Spleen (tissue), 11 donors: ENCODE measurements around the gene CXCL14. TPM values are rescaled to one million over a fixed set of nuclear protein-coding genes. Genes with fewer than 3 reads are reported as not detected.
"Not testable (repeated sequence)": the region's sequence is repeated elsewhere in the genome, so short reads cannot be mapped to it uniquely, and the experiment has no call there.

Experiments used
- DNase-seq: peaks from one replicate; pipeline ENCODE4 v3.0.0-alpha.2; 2020
- H3K27ac ChIP-seq, 8 donors: fragments of 200-600 bp; sonication (generic) in 7 of 8; 1 replicate in 4 of 8; 2 replicates in 4 of 8; pipeline versions ENCODE4 v1.5.0 to v1.8.0; 2016 to 2021; ENCODE audit warnings: inconsistent platforms in 4 of 8, mild to moderate bottlenecking in 4 of 8, moderate library complexity in 1 of 8
- H3K27me3 ChIP-seq, 7 donors: fragments of 200-600 bp; sonication (generic) in 6 of 7; replicated peaks in 1 of 7; 1 replicate in 4 of 7; 2 replicates in 3 of 7; pipeline versions ENCODE4 v1.5.0 to v1.8.0; 2016 to 2021; ENCODE audit warnings: inconsistent platforms in 3 of 7, mild to moderate bottlenecking in 1 of 7
- H3K36me3 ChIP-seq, 6 donors: fragments of 200-600 bp; sonication (generic) in 5 of 6; 1 replicate in 4 of 6; 2 replicates in 2 of 6; pipeline versions ENCODE4 v1.5.0 to v1.8.0; 2016 to 2021; ENCODE audit warnings: inconsistent platforms in 2 of 6
- H3K4me1 ChIP-seq, 6 donors: fragments of 200-600 bp; sonication (generic) in 5 of 6; 1 replicate in 3 of 6; 2 replicates in 3 of 6; pipeline versions ENCODE4 v1.5.0 to v1.8.0; 2016 to 2021; ENCODE audit warnings: inconsistent platforms in 3 of 6
- H3K4me3 ChIP-seq, 8 donors: fragments of 200-600 bp; sonication (generic) in 7 of 8; 1 replicate in 4 of 8; 2 replicates in 4 of 8; pipeline versions ENCODE4 v1.5.0 to v1.8.0; 2016 to 2021; ENCODE audit warnings: inconsistent platforms in 4 of 8, mild to moderate bottlenecking in 4 of 8, moderate library complexity in 2 of 8
- H3K9me3 ChIP-seq, 8 donors: fragments of 200-600 bp; sonication (generic) in 7 of 8; 1 replicate in 4 of 8; 2 replicates in 4 of 8; pipeline versions ENCODE4 v1.5.0 to v1.8.0; 2016 to 2021; ENCODE audit warnings: inconsistent platforms in 4 of 8
- POLR2A ChIP-seq, 3 donors: fragments of 450-650 bp; IDR thresholded peaks; one replicate each; pipeline ENCODE4 v1.5.1; 2017; ENCODE audit warnings: antibody characterized with exemption in 3 of 3, mild to moderate bottlenecking in 1 of 3
- POLR2AphosphoS5 ChIP-seq, 3 donors: sonication (generic); formaldehyde crosslinking; IDR thresholded peaks; one replicate each; pipeline ENCODE4 v1.5.1; 2017; ENCODE audit warnings: antibody characterized with exemption in 3 of 3
- WGBS, 5 donors: extraction: QIAGEN DNeasy Blood & Tissue Kit in 3 of 5; methylation state at CpG; one replicate each; pipeline versions ENCODE4 v1.1.5 to v1.1.7; 2013 to 2018; 5-methylcytosine and 5-hydroxymethylcytosine counted together
- intact Hi-C: fragments of 100-400 bp; cut with DNase I; formaldehyde crosslinking; loops from one replicate; pipeline ENCODE4 v1.15.0; 2023; ENCODE audit warnings: low total_unique reads
- polyA plus RNA-seq, 3 donors: library from polyadenylated mRNA; stranded (reverse); fragments of 200-250 nt; gene quantifications; one replicate each; pipeline ENCODE4 v1.2.1, GENCODE V29; 2013
- total RNA-seq, 7 donors: library from RNA; depleted of rRNA in 3 of 7; stranded (reverse); fragments of >200 nt in 3 of 7; fragmentation: NEBNext Ultra II Directional in 4 of 7; extraction: Animal tissue kit (Norgen Biotek cat#: 25700) in 4 of 7; gene quantifications; one replicate each; pipeline versions ENCODE4 v1.1.0 to v1.2.1, GENCODE V29; 2016 to 2021
- TF ChIP-seq, protein P1 (sequence below), 11 experiments: fragments of 200-600 bp in 7 of 11; fragments of 450-650 bp in 4 of 11; sonication (generic) in 4 of 11; IDR thresholded peaks in 8 of 11; conservative IDR thresholded peaks in 3 of 11; 1 replicate in 7 of 11; 2 replicates in 4 of 11; pipeline versions ENCODE4 v1.4.0 to v1.8.0; 2016 to 2021; ENCODE audit warnings: antibody characterized with exemption in 11 of 11, inconsistent platforms in 4 of 11, mild to moderate bottlenecking in 1 of 11
- donor health status: healthy with polysubstance abuse.
- donor health status: DM: no; HTN: no; CAD: no; lungs with moderate emphysema.
- donor health status: DM: no; HTN: no; CAD: no.
- donor health status: Bipolar disorder and iron deficiency.
- donor health status: healthy.
- donor health status: DM: no; HTN: no; CAD: no.
- donor health status: DM: yes; HTN: yes; CAD: no.

CXCL14 gene
- total and polyA plus RNA-seq, 10 donors: 10.3 to 67.1 (median 43.5) TPM

DNA sequence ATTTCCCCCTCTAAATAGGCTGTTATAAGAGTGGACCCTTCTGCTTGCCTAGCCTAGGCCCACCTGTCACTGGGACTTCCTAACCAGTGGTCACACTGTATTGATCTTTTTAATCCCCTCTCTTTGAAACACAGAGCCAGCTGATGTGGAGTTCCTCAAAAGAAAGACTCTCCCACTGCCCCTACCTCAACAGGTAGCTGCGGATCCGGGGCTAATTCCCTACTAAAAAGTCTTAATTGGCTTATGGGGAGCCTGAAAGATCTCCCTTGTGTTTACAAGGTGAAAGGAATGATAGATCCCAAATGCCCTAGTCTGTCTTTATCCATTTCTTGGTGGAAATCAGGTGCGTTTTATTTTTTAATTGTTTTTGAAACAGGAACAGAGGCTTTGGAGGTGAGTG lies 45.0 kb downstream of the CXCL14 start:
- intact Hi-C loops: no loop called here
- Histone ChIP-seq H3K4me3 (no peak overlapping the region), H3K4me1 (peaks cover 0 to 22% (median 19%) of the 10 kb centered on the region in 6 donors), H3K27me3 (peaks cover 0 to 99% (median 60%) of the 10 kb centered on the region in 7 donors), H3K36me3 (no peaks in the 10 kb centered on the region), H3K9me3 (peaks cover 0 to 6% (median 0%) of the 10 kb centered on the region in 8 donors), H3K27ac (no peak overlapping the region)
- 18 to 23% (median 21%) methylated on average over 3 of the region's 3 CpGs for WGBS, 5 donors
- DNase-seq: no peak
- TF ChIP-seq POLR2A (IDR thresholded peaks at IDR 0.05) (no peak), POLR2AphosphoS5 (IDR thresholded peaks at IDR 0.05) (no peak)
- TF ChIP-seq, protein P1, sequence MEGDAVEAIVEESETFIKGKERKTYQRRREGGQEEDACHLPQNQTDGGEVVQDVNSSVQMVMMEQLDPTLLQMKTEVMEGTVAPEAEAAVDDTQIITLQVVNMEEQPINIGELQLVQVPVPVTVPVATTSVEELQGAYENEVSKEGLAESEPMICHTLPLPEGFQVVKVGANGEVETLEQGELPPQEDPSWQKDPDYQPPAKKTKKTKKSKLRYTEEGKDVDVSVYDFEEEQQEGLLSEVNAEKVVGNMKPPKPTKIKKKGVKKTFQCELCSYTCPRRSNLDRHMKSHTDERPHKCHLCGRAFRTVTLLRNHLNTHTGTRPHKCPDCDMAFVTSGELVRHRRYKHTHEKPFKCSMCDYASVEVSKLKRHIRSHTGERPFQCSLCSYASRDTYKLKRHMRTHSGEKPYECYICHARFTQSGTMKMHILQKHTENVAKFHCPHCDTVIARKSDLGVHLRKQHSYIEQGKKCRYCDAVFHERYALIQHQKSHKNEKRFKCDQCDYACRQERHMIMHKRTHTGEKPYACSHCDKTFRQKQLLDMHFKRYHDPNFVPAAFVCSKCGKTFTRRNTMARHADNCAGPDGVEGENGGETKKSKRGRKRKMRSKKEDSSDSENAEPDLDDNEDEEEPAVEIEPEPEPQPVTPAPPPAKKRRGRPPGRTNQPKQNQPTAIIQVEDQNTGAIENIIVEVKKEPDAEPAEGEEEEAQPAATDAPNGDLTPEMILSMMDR (IDR thresholded peaks at IDR 0.05 in 8 of 11, conservative IDR thresholded peaks at IDR 0.05 in 3 of 11): no peak

DNA sequence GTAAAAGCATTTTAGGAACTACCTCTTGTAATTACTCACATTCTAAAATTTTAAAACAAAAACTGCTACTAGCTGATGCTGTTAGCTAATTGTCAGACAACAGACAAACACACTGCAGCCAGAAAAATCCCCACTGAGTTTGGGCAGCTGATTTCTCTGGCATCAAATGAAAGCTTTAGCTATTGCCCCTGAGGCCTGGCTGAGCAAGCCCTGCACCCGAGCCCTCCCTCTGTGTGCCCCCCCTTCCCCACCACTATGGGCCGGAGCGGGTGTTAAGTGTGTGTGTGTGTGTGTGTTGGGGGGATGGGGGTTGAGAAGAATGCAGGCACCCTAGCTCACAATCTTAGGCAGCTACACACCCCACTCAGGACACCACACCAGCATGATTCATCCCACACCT lies 45.5 kb downstream of the CXCL14 start:
- DNase-seq: no peak
- peaks cover 0 to 99% (median 55%) of the 10 kb centered on the region in 7 donors for H3K27me3 ChIP-seq
- no peak overlapping the region for H3K4me3 ChIP-seq
- H3K4me1 ChIP-seq: peaks cover 0 to 22% (median 19%) of the 10 kb centered on the region in 6 donors
- no peaks in the 10 kb centered on the region for H3K36me3 ChIP-seq
- H3K9me3 ChIP-seq: peaks cover 0 to 6% (median 0%) of the 10 kb centered on the region in 8 donors
- no peak for TF ChIP-seq POLR2AphosphoS5 (IDR thresholded peaks at IDR 0.05)
- TF ChIP-seq, protein P1 (IDR thresholded peaks at IDR 0.05 in 8 of 11, conservative IDR thresholded peaks at IDR 0.05 in 3 of 11): no peak
- TF ChIP-seq POLR2A (IDR thresholded peaks at IDR 0.05): no peak
- 42 to 63% (median 49%) methylated on average over 3 of the region's 3 CpGs for WGBS, 5 donors
- H3K27ac ChIP-seq: no peak overlapping the region
- intact Hi-C loops: no loop called here

DNA sequence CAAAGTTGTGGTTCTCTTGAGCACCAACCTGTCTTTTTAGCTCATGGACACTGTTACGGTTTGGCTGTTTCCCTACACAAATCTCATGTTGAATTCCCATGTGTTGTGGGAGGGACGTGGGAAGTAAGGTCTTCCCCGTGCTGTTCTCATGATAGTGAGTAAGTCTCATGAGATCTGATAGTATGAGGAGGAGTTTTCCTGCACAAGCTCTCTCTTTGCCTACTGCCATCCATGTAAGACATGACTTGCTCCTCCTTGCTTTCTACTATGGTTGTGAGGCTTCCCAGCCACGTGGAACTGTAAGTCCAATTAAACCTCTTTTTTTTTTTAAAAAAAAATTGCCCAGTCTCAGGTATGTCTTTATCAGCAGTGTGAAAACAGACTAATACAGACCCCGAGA lies 49.2 kb downstream of the CXCL14 start:
- 67 to 78% (median 72%) methylated on average over 5 of the region's 5 CpGs for WGBS, 5 donors
- H3K27ac ChIP-seq, H3K4me3 ChIP-seq, H3K9me3 ChIP-seq, DNase-seq, H3K36me3 ChIP-seq, H3K4me1 ChIP-seq, intact Hi-C loops: not testable (repeated sequence)
- H3K27me3 ChIP-seq: peaks cover 0 to 95% (median 22%) of the 10 kb centered on the region in 7 donors

DNA sequence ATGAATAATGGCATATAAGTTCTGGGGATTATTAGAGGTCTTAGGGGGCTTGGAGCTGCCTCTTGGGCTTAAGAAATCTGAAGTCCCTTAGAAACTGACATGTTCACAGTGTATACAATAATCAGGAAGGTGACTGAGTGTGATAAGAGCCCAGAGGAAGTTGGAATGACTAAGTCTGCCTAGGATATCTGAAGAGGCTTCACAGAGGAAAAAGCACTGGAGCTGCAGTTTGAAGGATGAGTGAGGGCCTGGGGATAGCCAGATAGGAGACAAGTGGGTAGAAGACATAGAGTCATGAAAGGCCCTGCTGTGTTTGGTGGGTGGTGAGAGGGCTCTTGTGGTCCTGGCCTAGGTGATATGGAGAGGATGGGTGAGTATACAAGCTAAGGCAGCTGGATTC lies 51.9 kb downstream of the CXCL14 start:
- DNase-seq: no peak
- intact Hi-C loops: no loop called here
- Histone ChIP-seq H3K27ac (no peak overlapping the region), H3K36me3 (no peaks in the 10 kb centered on the region), H3K4me1 (no peaks in the 10 kb centered on the region), H3K9me3 (peaks cover 0 to 12% (median 2%) of the 10 kb centered on the region in 8 donors), H3K4me3 (no peak overlapping the region), H3K27me3 (peaks cover 0 to 95% (median 7%) of the 10 kb centered on the region in 7 donors)
- TF ChIP-seq POLR2AphosphoS5 (IDR thresholded peaks at IDR 0.05): no peak
- TF ChIP-seq, protein P1 (IDR thresholded peaks at IDR 0.05 in 8 of 11, conservative IDR thresholded peaks at IDR 0.05 in 3 of 11): no peak
- TF ChIP-seq POLR2A (IDR thresholded peaks at IDR 0.05): no peak

DNA sequence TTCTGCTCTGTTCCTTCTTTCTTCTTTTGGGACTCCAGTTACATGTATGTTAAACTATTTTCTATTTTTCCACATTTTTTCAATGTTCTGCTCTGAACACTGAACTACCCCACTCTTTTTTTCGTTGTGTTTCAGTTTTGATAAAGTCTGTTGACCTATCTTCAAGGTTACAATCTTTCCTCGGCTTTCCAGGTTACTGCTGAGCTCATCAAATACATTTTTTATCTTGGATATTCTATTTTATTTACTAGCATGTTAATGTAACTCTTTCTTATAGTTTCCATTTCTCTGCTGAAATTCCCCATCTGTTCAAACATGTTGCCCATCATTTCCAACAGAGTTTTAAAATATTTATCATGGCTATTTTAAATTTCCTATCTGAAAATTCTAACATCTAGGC lies 56.8 kb downstream of the CXCL14 start:
- no peak for DNase-seq
- Histone ChIP-seq H3K27me3 (peaks cover 0 to 65% (median 7%) of the 10 kb centered on the region in 7 donors), H3K36me3 (no peaks in the 10 kb centered on the region), H3K9me3 (peaks cover 0 to 8% (median 2%) of the 10 kb centered on the region in 8 donors), H3K27ac (no peak overlapping the region), H3K4me1 (no peaks in the 10 kb centered on the region), H3K4me3 (no peak overlapping the region)
- intact Hi-C loops: no loop called here
- 44 to 65% (median 53%) methylated on average over 2 of the region's 2 CpGs for WGBS, 5 donors
- TF ChIP-seq, protein P1 (IDR thresholded peaks at IDR 0.05 in 8 of 11, conservative IDR thresholded peaks at IDR 0.05 in 3 of 11): no peak
- TF ChIP-seq POLR2AphosphoS5 (IDR thresholded peaks at IDR 0.05): no peak
- no peak for TF ChIP-seq POLR2A (IDR thresholded peaks at IDR 0.05)
